Testis (tissue), 2 donors: ENCODE data around the gene TMC1.

ENCODE experiments used
- POLR2A ChIP-seq: fragments of 450-650 bp; IDR thresholded peaks from one replicate; pipeline ENCODE4 v1.6.1; 2017; ENCODE audit warnings: antibody characterized with exemption, mild to moderate bottlenecking, moderate library complexity
- TF ChIP-seq, protein P1 (sequence below), 3 experiments: fragments of 450-650 bp in 2 of 3; fragments of 200-600 bp in 1 of 3; sonication (generic) in 1 of 3; IDR thresholded peaks; one replicate each; pipeline ENCODE4 v1.5.1; 2016 to 2019; ENCODE audit warnings: antibody characterized with exemption in 3 of 3, mild to moderate bottlenecking in 2 of 3, moderate library complexity in 1 of 3

DNA sequence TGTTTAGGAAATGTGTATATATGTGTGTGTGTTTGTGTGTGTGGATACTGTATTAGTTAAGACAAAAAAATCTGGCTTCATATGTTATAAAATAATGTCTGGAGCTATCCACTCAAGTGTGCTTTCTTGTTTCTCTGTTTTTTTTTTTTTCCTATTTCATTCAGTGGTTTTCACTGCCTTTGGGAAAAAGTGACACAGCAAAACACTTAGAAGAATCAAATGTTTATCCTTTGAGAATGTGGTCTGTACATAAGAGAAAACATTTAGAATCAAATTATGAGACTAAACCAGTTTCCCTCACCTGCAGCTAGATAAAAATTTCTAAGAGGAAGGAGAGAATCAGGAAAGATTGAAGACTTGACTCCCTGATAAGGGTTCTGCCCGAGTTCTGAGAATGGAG, 8.1 kb downstream of the TMC1 start:
- TF ChIP-seq, protein P1, sequence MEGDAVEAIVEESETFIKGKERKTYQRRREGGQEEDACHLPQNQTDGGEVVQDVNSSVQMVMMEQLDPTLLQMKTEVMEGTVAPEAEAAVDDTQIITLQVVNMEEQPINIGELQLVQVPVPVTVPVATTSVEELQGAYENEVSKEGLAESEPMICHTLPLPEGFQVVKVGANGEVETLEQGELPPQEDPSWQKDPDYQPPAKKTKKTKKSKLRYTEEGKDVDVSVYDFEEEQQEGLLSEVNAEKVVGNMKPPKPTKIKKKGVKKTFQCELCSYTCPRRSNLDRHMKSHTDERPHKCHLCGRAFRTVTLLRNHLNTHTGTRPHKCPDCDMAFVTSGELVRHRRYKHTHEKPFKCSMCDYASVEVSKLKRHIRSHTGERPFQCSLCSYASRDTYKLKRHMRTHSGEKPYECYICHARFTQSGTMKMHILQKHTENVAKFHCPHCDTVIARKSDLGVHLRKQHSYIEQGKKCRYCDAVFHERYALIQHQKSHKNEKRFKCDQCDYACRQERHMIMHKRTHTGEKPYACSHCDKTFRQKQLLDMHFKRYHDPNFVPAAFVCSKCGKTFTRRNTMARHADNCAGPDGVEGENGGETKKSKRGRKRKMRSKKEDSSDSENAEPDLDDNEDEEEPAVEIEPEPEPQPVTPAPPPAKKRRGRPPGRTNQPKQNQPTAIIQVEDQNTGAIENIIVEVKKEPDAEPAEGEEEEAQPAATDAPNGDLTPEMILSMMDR (IDR thresholded peaks at IDR 0.05), result no peak
- TF ChIP-seq POLR2A, result no peak
